GM23338 (cell line): ENCODE data around the gene RNH1.

ENCODE experiments used
- CTCF ChIP-seq, 2 experiments: fragments of 200-600 bp in 1 of 2; sonication (generic) in 1 of 2; conservative IDR thresholded peaks; 2 replicates each; pipeline versions ENCODE4 v1.5.1 to v1.6.1; 2016 to 2017; ENCODE audit warnings: antibody characterized with exemption in 2 of 2, low read depth in 2 of 2, mild to moderate bottlenecking in 2 of 2, moderate library complexity in 1 of 2
- EZH2 ChIP-seq: fragments of 200-600 bp; sonication (generic); IDR thresholded peaks from one replicate; pipeline ENCODE4 v1.8.0; 2017; ENCODE audit warnings: antibody characterized with exemption, mild to moderate bottlenecking, low read depth; ENCODE audit not compliant: unreplicated experiment
- EZH2phosphoT487 ChIP-seq: fragments of 200-600 bp; sonication (generic); IDR thresholded peaks from one replicate; pipeline ENCODE4 v1.8.1; 2018; ENCODE audit warnings: antibody characterized with exemption; ENCODE audit not compliant: unreplicated experiment
- POLR2AphosphoS5 ChIP-seq: IDR thresholded peaks from 2 replicates; pipeline ENCODE4 v1.6.1; 2016; ENCODE audit warnings: antibody characterized with exemption, low read depth
- REST ChIP-seq: IDR thresholded peaks from one replicate; pipeline ENCODE4 v1.6.1; 2018; ENCODE audit warnings: antibody characterized with exemption; ENCODE audit not compliant: unreplicated experiment

DNA sequence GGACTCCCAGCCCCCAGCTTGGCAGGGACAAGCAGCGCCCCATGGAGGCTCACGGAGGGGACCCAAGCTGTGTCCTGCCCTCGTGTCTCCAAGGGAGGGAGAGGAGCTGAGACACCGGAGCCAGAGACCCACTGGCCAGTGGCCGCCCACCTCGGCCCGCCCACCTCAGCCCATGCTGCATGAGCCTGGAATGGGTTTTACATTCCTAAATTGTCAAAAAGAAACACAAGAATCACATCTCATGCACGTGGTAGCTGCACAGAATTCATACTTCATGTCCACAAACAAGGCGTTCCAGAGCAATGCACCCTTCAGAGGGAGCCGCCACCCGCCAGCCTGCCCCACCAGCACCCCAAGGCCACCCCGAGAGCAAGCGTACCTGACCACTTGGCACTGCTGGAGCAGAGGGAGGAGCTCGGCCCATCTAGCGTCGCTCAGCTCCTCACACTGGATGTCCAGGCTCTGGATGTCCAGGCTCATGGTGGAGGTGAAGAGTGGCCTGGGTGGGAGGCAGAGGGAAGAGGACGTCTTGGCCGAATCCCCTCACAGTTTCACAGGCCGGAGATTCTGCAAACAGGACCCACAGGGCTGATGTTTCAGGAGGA lies 5.3 kb downstream of the RNH1 start:
- no peak for TF ChIP-seq CTCF (conservative IDR thresholded peaks at IDR 0.05; ENCODE audit: low read depth in 2 of 2)
- TF ChIP-seq EZH2: no peak
- no peak for TF ChIP-seq EZH2phosphoT487
- TF ChIP-seq POLR2AphosphoS5: no peak
- no peak for TF ChIP-seq REST
